HG02943 (cell line): ENCODE results near the gene CDKL4.
"Not testable (repeated sequence)": the region's sequence is repeated elsewhere in the genome, so short reads cannot be mapped to it uniquely, and the experiment has no call there.

Source experiments
- ATAC-seq: cut with Tn5 transposase; IDR thresholded peaks from one replicate; pipeline ENCODE4 v1.9.1; 2021; ENCODE audit warnings: mild to moderate bottlenecking, low read depth, moderate library complexity; ENCODE audit not compliant: unreplicated experiment

The CDKL4 gene

GRCh38 chr2:39146630-39147029 lies 97.1 kb downstream of the CDKL4 start:
- no peak for ATAC-seq

DNA sequence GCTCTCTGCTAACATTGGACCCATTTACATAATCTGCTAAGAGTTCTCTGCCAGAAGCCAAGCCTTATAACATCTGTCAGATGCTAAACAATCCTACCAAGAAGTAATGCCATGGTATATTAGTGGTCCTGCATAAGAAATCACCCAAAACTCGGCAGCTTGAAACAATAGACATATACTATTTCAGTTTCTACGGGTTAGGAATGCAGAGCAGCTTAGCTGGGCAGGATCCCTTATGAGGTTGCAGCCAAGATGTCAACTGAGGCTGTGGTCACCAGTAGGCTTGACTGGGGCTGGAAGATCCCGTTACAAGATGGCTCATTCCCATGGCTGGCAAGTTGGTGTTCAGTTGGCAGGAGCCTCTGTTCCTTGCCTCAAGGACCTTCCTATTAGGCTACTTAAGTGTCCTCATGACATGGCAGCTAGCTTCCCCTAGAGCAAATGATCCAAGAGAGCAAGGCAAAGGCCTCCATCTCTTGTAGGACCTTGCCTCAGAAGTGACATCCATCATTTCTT lies 97.8 kb downstream of the CDKL4 start:
- no peak for ATAC-seq

DNA sequence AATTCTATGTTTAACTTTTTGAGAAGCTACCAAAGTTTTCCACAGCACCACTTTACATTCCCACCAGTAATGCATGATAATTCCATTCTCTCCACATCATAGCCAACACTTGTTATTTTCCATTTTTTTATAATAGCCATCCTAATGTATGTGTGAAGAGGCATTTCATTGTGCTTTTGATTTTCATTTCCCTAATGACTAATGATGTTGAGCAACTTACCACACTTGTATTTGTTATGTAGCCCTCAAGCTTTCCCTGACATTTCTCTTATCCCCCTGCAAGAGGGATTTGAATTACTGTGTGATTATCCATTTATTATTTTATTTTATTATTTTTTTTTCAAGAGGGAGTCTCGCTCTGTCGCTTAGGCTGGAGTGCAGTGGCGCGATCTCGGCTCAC lies 99.4 kb downstream of the CDKL4 start:
- no peak for ATAC-seq

- no peak for ATAC-seq
These were observed 100.7 kb downstream of the CDKL4 start for GRCh38 chr2:39142904-39143605.

DNA sequence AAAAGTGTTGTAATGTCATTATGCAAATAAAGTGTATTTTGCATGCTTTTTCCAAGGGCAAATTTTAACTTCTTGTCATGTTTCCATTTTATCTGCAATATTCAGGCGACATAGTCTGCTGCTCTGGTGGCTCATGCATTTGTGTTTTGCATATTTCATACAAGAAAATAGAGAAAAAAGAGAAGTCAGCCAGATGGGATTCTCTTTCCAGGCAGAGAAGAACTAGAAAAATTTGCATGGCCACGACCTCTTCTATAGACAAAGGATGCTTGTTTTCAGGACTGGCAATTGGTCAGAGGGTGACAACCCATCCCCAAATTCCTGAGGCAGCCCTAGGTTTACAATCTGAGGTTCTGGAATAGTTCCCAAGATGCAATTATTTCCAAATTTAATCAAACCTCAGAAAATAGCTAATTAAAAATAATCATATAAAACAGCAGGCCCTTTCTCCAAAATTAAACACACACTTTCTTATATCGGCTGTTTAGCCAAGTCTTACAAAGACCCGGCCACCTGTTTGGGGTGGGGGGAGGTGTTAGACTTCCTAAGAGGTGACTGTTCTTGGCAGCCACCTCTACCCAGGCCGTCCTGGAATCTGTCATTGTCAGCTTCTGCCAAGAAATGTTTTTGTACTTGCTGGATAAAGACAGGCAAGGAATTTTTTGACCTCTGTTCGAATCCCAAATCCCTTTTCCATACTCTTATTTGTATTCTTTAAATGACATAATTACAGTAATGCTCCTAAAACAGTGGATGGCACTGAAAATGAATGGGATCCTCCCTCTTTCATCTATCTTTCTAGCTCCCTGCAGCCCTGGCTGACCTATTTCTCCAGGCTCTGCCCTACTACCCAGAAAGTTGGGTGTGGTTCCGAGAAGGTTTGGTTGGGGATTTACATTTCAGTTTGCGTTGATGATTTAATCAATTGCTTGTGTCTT lies 102.2 kb downstream of the CDKL4 start:
- ATAC-seq: no peak

DNA sequence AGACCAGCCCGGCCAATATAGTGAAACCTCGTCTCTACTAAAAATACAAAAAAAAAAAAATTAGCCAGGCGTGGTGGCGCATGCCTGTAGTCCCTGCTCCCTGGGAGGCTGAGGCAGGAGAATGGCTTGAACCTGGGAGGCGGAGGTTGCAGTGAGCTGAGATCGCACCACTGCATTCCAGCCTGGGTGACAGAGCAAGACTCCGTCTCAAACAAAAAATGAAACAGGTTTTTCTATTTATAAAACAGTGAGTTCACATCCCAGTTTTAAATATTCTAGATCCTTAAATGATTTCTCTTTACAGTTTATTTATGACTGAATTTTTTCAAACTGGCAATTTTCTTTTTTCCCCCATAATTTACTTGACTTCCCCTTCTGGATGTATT lies 102.8 kb downstream of the CDKL4 start:
- ATAC-seq: not testable (repeated sequence)

- ATAC-seq: no peak
These were observed 103.4 kb downstream of the CDKL4 start for GRCh38 chr2:39140322-39140847.

- ATAC-seq: no peak
These were observed 104.1 kb downstream of the CDKL4 start for GRCh38 chr2:39139511-39140237.

DNA sequence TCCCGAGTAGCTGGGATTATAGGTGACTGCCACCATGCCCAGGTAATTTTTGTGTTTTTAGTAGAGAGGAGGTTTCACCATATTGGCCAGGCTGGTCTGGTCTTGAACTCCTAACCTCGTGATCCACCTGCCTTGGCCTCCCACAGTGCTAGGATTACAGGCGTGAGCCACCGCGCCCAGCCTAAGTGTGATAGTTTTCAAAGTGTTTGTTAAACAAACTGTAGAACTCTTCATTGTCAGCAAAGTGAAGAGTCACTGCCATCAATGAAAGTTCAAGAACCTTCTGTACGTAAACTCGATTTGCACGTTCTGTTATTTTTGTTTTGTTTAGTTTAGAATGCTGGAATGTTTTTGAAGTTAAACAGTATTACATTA lies 104.9 kb downstream of the CDKL4 start:
- ATAC-seq: no peak

- ATAC-seq: not testable (repeated sequence)
These were observed 105.5 kb downstream of the CDKL4 start for GRCh38 chr2:39138187-39138836.

GRCh38 chr2:39136799-39137198 lies 107.0 kb downstream of the CDKL4 start:
- ATAC-seq: no peak

DNA sequence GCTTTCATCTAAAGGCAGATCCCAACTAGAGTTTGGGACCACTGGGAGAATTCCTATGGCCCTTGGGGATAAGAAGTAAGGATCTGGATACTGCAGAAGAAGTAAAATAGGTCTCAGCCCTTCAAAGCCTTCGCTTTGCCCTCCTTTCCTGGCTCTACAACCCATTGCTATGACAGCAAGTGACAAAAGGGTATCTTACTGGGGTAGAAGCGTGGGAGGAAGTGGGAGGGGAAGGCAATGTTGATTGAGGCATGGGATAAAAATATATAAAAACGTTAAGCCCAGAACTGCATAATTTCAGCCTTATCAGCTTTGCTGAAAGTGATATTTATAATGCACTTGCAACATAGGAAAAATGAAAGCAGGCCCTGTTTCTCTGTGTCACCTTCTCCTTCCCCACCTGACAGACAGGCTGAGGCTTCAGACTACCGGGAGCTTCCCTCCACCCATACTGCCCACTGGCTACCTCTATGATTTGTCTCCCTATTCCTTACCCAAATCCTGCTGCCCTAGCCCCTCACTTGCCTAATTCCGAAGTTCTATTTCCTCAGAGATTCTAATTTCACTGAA lies 108.0 kb downstream of the CDKL4 start:
- no peak for ATAC-seq

- no peak for ATAC-seq
These were observed 110.4 kb downstream of the CDKL4 start for GRCh38 chr2:39133215-39133851.

- peak; percentile 45 for ATAC-seq
These were observed 114.8 kb downstream of the CDKL4 start for GRCh38 chr2:39128919-39129391.

DNA sequence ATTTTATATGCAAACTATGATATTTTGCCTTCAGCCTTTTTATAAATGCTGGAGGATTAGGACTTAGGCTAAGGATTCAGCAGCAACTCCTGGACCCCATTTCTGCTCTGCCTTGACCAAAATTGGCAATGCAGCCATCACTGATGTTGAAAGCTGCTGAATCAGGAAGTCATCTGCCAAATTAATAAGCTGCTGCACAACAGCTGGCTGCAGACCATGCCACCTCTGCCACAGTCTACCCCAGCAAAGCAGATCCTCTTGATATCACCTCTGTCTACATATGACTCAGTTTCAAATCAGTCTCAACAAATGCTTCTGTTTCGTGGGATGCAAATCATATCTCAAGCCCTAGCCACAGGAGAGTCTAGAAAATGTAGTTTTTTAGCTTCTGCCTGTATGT lies 115.8 kb downstream of the CDKL4 start:
- peak; percentile 53 for ATAC-seq
